BJ (cell line): ENCODE results near the gene ZC2HC1B. TPM values are rescaled to one million over a fixed set of nuclear protein-coding genes. Genes with fewer than 3 reads are reported as not detected.
A peak's percentile ranks its signal among the peaks of the same experiment; 100 is the strongest.

Source experiments
- CTCF ChIA-PET: fragments of 350-600 bp; formaldehyde crosslinking; extraction: SDS; loops from one replicate; lab custom pipeline; 2021; ENCODE audit warnings: antibody characterized with exemption, inconsistent platforms; lab: Yijun Ruan, JAX
- POLR2A ChIA-PET: fragments of 300-600 bp; sonication (Branson Sonifier 250); formaldehyde crosslinking; extraction: SDS; loops from one replicate; lab custom pipeline; 2021; ENCODE audit warnings: antibody characterized with exemption; lab: Charles Lee
- DNase-seq: peaks from one replicate; pipeline ENCODE4 v3.0.0-alpha.2; 2011; ENCODE audit warnings: low read depth
- H3K27me3 ChIP-seq: 2 replicates; pipeline ENCODE4 v1.6.0; 2011; ENCODE audit warnings: low read length; ENCODE audit not compliant: control insufficient read depth, insufficient read depth
- H3K36me3 ChIP-seq: 2 replicates; pipeline ENCODE4 v1.5.1; 2011; ENCODE audit warnings: low read length; ENCODE audit not compliant: control insufficient read depth, insufficient read depth
- H3K4me3 ChIP-seq: 2 replicates; pipeline ENCODE4 v1.5.1; 2011; ENCODE audit warnings: low read depth, mild to moderate bottlenecking, control low read depth, low read length
- polyA plus RNA-seq: library from polyadenylated mRNA; depleted of rRNA; stranded (reverse); fragments of >200 nt; gene quantifications from 2 replicates; pipeline ENCODE4 v1.2.3, GENCODE V29; 2011
- TF ChIP-seq, protein P1 (sequence below): IDR thresholded peaks from 2 replicates; pipeline ENCODE4 v1.5.1; 2011; ENCODE audit warnings: low read depth, mild to moderate bottlenecking, control low read depth, inconsistent platforms, low read length, moderate library complexity; ENCODE audit not compliant: insufficient read depth

The ZC2HC1B gene
- polyA plus RNA-seq, 1 experiment = not detected

DNA sequence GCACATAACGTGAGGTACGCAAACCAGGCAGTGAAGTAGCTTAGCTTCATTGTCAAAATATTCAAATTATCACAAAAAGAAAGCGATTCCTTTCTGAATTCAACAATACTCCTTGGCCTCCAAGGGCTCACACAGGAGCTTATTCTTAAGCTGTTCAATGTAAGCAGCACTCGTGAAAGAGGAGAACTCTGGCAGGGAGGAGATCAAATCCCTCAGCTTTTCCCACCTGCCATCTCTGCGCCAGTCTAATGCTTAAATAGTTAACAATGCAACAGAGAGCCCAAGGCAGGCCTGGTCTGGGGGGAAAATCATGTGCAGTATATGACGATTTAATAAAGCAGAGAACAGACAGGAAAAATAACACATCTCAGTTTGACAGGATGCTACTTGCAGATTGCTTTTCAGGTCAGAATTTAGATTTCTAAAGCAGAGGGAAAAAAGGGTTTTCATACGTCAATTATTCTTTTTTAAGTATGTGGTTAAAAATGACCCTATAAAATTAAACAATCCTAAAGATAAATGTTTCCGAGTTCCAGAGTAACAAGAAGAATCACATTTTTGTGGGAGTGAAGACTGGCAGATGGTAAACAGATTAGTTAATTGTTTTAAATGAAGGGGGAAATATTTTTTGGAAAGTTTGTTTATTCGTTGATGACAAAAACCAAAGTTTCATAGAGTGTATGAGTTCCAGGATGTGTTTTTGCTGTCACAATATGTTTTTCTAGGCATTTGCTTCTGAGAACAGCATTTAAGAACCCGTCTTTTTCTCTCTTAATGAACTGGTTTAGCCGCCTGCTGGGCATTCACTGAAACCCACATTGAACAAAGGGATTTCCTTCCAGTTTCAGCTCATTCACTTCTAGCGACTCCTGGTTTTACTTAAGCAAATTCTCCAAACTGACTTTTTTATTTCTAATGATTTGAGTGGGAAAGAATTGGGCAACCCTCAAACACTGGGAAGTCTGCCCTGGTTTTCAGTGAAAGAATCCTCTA lies 97.9 kb downstream of the ZC2HC1B start:
- ChIA-PET CTCF (interaction anchor here (1.0 to 2.5 kb wide), 7 partner anchors 9 to 386 kb away, joined by 3 to 10 read pairs (median 7); no protein-coding TSS in a partner anchor), POLR2A (no interaction called here)
- no peaks in the 10 kb centered on the region for H3K27me3 ChIP-seq
- peak; percentile 26 for DNase-seq
- peaks cover 11% of the 10 kb centered on the region for H3K36me3 ChIP-seq
- TF ChIP-seq, protein P1, sequence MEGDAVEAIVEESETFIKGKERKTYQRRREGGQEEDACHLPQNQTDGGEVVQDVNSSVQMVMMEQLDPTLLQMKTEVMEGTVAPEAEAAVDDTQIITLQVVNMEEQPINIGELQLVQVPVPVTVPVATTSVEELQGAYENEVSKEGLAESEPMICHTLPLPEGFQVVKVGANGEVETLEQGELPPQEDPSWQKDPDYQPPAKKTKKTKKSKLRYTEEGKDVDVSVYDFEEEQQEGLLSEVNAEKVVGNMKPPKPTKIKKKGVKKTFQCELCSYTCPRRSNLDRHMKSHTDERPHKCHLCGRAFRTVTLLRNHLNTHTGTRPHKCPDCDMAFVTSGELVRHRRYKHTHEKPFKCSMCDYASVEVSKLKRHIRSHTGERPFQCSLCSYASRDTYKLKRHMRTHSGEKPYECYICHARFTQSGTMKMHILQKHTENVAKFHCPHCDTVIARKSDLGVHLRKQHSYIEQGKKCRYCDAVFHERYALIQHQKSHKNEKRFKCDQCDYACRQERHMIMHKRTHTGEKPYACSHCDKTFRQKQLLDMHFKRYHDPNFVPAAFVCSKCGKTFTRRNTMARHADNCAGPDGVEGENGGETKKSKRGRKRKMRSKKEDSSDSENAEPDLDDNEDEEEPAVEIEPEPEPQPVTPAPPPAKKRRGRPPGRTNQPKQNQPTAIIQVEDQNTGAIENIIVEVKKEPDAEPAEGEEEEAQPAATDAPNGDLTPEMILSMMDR = peak; percentile 62
- no peak overlapping the region for H3K4me3 ChIP-seq

DNA sequence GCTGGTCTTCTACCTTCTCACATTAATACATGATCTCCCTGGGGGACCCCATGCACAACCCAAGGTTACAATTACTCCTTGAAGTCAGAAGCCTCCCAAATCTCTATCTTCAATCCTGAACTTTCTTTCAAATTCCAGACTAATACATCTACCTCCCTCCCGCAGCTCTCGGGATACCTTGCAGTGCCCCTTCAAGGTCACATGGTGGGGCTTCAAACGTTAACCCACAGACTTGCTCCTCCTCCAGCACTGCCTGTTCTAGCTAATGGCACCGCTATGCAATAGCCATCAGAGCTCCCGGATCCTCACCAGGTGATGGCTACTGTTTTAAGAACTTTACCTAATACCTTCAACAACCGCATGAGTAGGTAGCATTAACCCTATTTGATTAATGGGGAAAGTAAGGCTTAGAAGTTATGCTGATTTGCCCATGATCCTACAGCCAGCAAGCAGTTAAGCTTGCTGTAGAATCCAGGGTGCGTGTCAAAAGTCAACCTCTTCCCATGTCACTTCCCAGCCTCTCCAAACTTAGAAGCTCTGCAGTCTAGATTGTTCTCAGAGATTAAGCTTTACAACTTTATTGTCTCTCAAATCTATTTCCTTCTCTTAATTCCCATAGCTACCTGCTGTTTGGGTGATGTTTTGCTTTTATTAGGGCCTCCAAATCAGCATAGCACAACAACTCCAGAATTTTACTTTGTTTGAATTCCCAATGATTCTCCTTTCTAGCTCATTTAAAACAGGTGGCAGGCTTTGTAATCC lies 99.1 kb downstream of the ZC2HC1B start:
- CTCF ChIA-PET = interaction anchor here (0.7 to 2.5 kb wide), 7 partner anchors 10 to 388 kb away, joined by 3 to 10 read pairs (median 4); no protein-coding TSS in a partner anchor
- H3K27me3 ChIP-seq = no peaks in the 10 kb centered on the region; the same call in 1 of the 2 replicates
- H3K36me3 ChIP-seq = peaks cover 11% of the 10 kb centered on the region
- TF ChIP-seq, protein P1 = no peak
- POLR2A ChIA-PET = no interaction called here
- DNase-seq = no peak
- no peak overlapping the region for H3K4me3 ChIP-seq

DNA sequence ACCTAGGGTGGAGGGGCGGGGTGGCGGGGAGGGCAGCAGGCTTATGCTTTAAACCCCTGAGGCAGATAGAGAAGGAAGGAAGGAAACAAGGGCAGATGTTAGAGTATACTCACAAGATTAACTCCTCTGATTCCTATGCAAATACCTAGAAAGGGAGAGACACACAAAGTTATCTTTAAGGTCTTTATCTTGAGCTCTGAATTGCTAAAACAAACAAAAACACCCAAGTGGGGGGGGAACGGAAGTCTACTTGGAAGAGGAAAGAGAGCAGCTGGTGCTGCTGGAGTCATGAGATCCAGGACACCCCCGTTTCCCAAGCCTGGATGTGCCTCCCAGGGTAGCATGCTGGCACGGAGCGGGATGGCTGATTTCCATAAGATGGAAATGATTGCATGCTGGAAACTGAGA lies 100.4 kb downstream of the ZC2HC1B start:
- CTCF ChIA-PET = interaction anchor here (1.2 to 2.4 kb wide), 2 partner anchors 11 to 49 kb away, joined by 3 to 10 read pairs; no protein-coding TSS in a partner anchor
- H3K27me3 ChIP-seq = no peaks in the 10 kb centered on the region; the same call in 1 of the 2 replicates
- H3K4me3 ChIP-seq = no peak overlapping the region
- POLR2A ChIA-PET = no interaction called here
- TF ChIP-seq, protein P1 = no peak
- H3K36me3 ChIP-seq = peaks cover 7% of the 10 kb centered on the region; the same call in 1 of the 2 replicates
- no peak for DNase-seq

DNA sequence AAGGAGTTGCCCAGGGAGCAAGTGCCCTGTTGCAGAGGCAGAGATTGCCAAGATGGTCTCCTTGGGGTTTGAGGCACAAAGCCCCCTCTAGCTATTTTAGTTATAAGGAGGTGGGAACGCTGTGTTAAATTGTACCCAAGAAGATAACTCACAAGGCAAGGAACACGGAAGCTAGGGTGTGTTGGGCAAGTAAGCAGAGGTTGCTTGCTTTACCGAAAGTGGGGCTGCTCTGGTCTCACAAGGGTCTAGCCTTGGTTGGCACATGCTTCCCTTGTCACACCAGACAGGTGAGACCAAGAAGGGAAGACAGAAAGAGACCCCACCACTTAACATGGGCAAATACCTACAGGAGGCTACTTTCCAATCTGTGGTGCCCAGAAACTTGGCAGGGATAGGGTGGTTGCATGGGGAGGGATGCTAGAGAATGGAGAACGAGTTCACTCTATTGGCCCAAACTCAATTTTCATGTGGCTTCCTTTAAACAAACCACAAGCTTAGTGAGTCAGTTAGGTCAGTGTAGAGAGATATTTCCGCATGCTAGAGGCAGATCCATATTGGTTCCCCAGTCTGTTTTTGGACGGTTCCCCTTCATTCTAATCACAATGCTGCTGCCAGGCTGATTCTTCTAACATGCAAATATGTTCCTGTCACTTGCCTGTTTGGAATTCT lies 101.4 kb downstream of the ZC2HC1B start:
- CTCF ChIA-PET = no interaction called here
- POLR2A ChIA-PET = no interaction called here
- TF ChIP-seq, protein P1 = no peak

More for the DNA sequence above, 101.4 kb downstream of the ZC2HC1B start:
- no peak overlapping the region for H3K4me3 ChIP-seq
- 0 out of 2 replicates have a peak, but pooled peaks cover 4% of the 10 kb centered on the region for H3K36me3 ChIP-seq
- H3K27me3 ChIP-seq = no peaks in the 10 kb centered on the region; the same call in 1 of the 2 replicates
- DNase-seq = no peak
